A549 (cell line): ENCODE data around the gene VWF.

Experiments
- CEBPB ChIP-seq, 2 experiments: fragments of >200 bp in 1 of 2; sonication (Bioruptor Twin) in 1 of 2; formaldehyde crosslinking in 1 of 2; IDR thresholded peaks; 2 replicates each; pipeline ENCODE4 v1.6.1; 2012 to 2016
- MAZ ChIP-seq: fragments of 150-350 bp; IDR thresholded peaks from 2 replicates; pipeline ENCODE4 v1.6.1; 2014; ENCODE audit warnings: antibody characterized with exemption, low read depth, low read length, borderline replicate concordance
- POLR2A ChIP-seq: IDR thresholded peaks from 2 replicates; pipeline ENCODE4 v1.6.1; 2012; ENCODE audit warnings: mild to moderate bottlenecking, low read length
- POLR2AphosphoS2 ChIP-seq: conservative IDR thresholded peaks from 2 replicates; pipeline ENCODE4 v1.6.1; 2012; ENCODE audit warnings: low read length, improper control_type of control experiment, inconsistent platforms
- RCOR1 ChIP-seq: fragments of 150-350 bp; IDR thresholded peaks from 2 replicates; pipeline ENCODE4 v1.6.1; 2014; ENCODE audit warnings: antibody characterized with exemption, low read length, low read depth
- RFX5 ChIP-seq: fragments of 450-650 bp; IDR thresholded peaks from 2 replicates; pipeline ENCODE4 v1.7.1; 2014; ENCODE audit warnings: antibody characterized with exemption, mild to moderate bottlenecking, moderate library complexity
- SREBF2 ChIP-seq: fragments of 450-650 bp; IDR thresholded peaks from 2 replicates; pipeline ENCODE4 v1.6.1; 2014; ENCODE audit warnings: mild to moderate bottlenecking, moderate library complexity
- ZFP36 ChIP-seq: fragments of 450-650 bp; IDR thresholded peaks from 2 replicates; pipeline ENCODE4 v1.6.1; 2014; ENCODE audit warnings: borderline replicate concordance; ENCODE audit not compliant: partially characterized antibody
- TF ChIP-seq, protein P1 (sequence below): fragments of >200 bp; sonication (Bioruptor Twin); formaldehyde crosslinking; IDR thresholded peaks from 3 replicates; pipeline ENCODE4 v1.5.1; 2016
- TF ChIP-seq, protein P2 (sequence below): fragments of >200 bp; sonication (Bioruptor Twin); formaldehyde crosslinking; IDR thresholded peaks from 2 replicates; pipeline ENCODE4 v1.6.1; 2016
- TF ChIP-seq, protein P3 (sequence below): IDR thresholded peaks from 2 replicates; pipeline ENCODE4 v1.6.1; 2012
- TF ChIP-seq, protein P4 (sequence below): IDR thresholded peaks from 2 replicates; pipeline ENCODE4 v1.6.1; 2012; ENCODE audit warnings: low read depth, borderline replicate concordance
- TF ChIP-seq, protein P5 (sequence below): fragments of 450-650 bp; IDR thresholded peaks from 2 replicates; pipeline ENCODE4 v1.6.1; 2014; ENCODE audit warnings: antibody characterized with exemption
- TF ChIP-seq, protein P6 (sequence below): fragments of 250-450 bp; sonication (Bioruptor Pico); IDR thresholded peaks from 2 replicates; pipeline ENCODE4 v1.5.0; 2021; ENCODE audit warnings: mild to moderate bottlenecking, moderate library complexity, borderline replicate concordance

DNA sequence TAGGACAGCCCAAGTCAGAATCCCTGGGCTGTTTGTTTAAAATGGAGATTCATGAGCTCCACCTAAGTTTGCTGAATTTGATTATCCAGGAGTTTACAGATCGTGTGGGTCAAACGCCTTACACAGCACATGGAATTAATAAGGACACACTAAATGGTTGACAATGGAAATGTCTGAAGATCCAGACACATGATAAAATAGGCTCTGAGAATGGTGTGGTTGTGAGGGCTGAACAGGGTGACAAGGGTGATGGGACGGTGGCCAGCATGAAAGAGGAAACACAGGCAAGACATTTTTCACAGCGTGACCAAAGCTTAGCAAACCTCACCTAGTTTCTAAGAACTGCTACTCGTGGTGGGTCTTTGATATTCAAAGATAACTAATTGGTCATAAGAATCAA, 12.5 kb downstream of the VWF start:
- TF ChIP-seq ZFP36, result no peak
- TF ChIP-seq, protein P1, sequence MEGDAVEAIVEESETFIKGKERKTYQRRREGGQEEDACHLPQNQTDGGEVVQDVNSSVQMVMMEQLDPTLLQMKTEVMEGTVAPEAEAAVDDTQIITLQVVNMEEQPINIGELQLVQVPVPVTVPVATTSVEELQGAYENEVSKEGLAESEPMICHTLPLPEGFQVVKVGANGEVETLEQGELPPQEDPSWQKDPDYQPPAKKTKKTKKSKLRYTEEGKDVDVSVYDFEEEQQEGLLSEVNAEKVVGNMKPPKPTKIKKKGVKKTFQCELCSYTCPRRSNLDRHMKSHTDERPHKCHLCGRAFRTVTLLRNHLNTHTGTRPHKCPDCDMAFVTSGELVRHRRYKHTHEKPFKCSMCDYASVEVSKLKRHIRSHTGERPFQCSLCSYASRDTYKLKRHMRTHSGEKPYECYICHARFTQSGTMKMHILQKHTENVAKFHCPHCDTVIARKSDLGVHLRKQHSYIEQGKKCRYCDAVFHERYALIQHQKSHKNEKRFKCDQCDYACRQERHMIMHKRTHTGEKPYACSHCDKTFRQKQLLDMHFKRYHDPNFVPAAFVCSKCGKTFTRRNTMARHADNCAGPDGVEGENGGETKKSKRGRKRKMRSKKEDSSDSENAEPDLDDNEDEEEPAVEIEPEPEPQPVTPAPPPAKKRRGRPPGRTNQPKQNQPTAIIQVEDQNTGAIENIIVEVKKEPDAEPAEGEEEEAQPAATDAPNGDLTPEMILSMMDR, result no peak
- no peak for TF ChIP-seq CEBPB (IDR thresholded peaks at IDR 0.05)
- no peak for TF ChIP-seq MAZ
- TF ChIP-seq, protein P2, sequence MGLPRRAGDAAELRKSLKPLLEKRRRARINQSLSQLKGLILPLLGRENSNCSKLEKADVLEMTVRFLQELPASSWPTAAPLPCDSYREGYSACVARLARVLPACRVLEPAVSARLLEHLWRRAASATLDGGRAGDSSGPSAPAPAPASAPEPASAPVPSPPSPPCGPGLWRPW, result no peak
- TF ChIP-seq, protein P3, sequence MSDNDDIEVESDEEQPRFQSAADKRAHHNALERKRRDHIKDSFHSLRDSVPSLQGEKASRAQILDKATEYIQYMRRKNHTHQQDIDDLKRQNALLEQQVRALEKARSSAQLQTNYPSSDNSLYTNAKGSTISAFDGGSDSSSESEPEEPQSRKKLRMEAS, result no peak
- no peak for TF ChIP-seq POLR2A
- TF ChIP-seq POLR2AphosphoS2, result no peak
- TF ChIP-seq, protein P4, sequence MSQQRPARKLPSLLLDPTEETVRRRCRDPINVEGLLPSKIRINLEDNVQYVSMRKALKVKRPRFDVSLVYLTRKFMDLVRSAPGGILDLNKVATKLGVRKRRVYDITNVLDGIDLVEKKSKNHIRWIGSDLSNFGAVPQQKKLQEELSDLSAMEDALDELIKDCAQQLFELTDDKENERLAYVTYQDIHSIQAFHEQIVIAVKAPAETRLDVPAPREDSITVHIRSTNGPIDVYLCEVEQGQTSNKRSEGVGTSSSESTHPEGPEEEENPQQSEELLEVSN, result no peak
- TF ChIP-seq, protein P5, sequence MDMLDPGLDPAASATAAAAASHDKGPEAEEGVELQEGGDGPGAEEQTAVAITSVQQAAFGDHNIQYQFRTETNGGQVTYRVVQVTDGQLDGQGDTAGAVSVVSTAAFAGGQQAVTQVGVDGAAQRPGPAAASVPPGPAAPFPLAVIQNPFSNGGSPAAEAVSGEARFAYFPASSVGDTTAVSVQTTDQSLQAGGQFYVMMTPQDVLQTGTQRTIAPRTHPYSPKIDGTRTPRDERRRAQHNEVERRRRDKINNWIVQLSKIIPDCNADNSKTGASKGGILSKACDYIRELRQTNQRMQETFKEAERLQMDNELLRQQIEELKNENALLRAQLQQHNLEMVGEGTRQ, result no peak
- no peak for TF ChIP-seq SREBF2
- no peak for TF ChIP-seq RFX5
- TF ChIP-seq, protein P6, sequence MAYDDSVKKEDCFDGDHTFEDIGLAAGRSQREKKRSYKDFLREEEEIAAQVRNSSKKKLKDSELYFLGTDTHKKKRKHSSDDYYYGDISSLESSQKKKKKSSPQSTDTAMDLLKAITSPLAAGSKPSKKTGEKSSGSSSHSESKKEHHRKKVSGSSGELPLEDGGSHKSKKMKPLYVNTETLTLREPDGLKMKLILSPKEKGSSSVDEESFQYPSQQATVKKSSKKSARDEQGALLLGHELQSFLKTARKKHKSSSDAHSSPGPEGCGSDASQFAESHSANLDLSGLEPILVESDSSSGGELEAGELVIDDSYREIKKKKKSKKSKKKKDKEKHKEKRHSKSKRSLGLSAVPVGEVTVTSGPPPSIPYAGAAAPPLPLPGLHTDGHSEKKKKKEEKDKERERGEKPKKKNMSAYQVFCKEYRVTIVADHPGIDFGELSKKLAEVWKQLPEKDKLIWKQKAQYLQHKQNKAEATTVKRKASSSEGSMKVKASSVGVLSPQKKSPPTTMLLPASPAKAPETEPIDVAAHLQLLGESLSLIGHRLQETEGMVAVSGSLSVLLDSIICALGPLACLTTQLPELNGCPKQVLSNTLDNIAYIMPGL (CRISPR knock-in tag), result no peak
- no peak for TF ChIP-seq RCOR1
